Endothelial cell (in vitro differentiated cells): ENCODE results near the gene TRABD2B. TPM values are rescaled to one million over a fixed set of nuclear protein-coding genes. Genes with fewer than 3 reads are reported as not detected.

Experiments used
- DNase-seq: peaks from one replicate; pipeline ENCODE4 v3.0.0; 2021; ENCODE audit warnings: low spot score
- H3K27ac Mint-ChIP-seq: one replicate; pipeline ENCODE4 v1.8.0; 2021; ENCODE audit warnings: mixed read lengths, inconsistent platforms; ENCODE audit not compliant: unreplicated experiment
- H3K27me3 Mint-ChIP-seq: one replicate; pipeline ENCODE4 v1.8.0; 2021; ENCODE audit warnings: mild to moderate bottlenecking, moderate library complexity, mixed read lengths, inconsistent platforms; ENCODE audit not compliant: unreplicated experiment
- H3K36me3 Mint-ChIP-seq: one replicate; pipeline ENCODE4 v1.8.0; 2021; ENCODE audit warnings: mild to moderate bottlenecking, low read depth, mixed read lengths, inconsistent platforms; ENCODE audit not compliant: unreplicated experiment
- H3K4me1 Mint-ChIP-seq: one replicate; pipeline ENCODE4 v1.8.0; 2021; ENCODE audit warnings: mild to moderate bottlenecking, mixed read lengths, inconsistent platforms; ENCODE audit not compliant: unreplicated experiment
- H3K4me3 Mint-ChIP-seq: one replicate; pipeline ENCODE4 v1.8.0; 2021; ENCODE audit warnings: mild to moderate bottlenecking, mixed read lengths, inconsistent platforms; ENCODE audit not compliant: unreplicated experiment
- H3K9me3 Mint-ChIP-seq: one replicate; pipeline ENCODE4 v1.8.0; 2021; ENCODE audit warnings: mixed read lengths, inconsistent platforms; ENCODE audit not compliant: unreplicated experiment
- CTCF ChIP-seq: fragments of 200-600 bp; sonication (generic); IDR thresholded peaks from one replicate; pipeline ENCODE4 v1.5.0; 2021; ENCODE audit warnings: antibody characterized with exemption; ENCODE audit not compliant: unreplicated experiment
- long read RNA-seq: library from polyadenylated mRNA; unstranded; transcript quantifications from one replicate; pipeline ENCODE4 v2.0.0, GENCODE V29; 2020; ENCODE audit not compliant: unreplicated experiment
- total RNA-seq: library from RNA; stranded (reverse); fragmentation: NEBNext Ultra II Directional; extraction: Animal tissue kit (Norgen Biotek cat#: 25700); gene quantifications from one replicate; pipeline ENCODE4 v1.2.1, GENCODE V29; 2021; ENCODE audit not compliant: unreplicated experiment

TRABD2B gene
- total RNA-seq: 1.0 TPM
- long read RNA-seq: 0 reads

DNA sequence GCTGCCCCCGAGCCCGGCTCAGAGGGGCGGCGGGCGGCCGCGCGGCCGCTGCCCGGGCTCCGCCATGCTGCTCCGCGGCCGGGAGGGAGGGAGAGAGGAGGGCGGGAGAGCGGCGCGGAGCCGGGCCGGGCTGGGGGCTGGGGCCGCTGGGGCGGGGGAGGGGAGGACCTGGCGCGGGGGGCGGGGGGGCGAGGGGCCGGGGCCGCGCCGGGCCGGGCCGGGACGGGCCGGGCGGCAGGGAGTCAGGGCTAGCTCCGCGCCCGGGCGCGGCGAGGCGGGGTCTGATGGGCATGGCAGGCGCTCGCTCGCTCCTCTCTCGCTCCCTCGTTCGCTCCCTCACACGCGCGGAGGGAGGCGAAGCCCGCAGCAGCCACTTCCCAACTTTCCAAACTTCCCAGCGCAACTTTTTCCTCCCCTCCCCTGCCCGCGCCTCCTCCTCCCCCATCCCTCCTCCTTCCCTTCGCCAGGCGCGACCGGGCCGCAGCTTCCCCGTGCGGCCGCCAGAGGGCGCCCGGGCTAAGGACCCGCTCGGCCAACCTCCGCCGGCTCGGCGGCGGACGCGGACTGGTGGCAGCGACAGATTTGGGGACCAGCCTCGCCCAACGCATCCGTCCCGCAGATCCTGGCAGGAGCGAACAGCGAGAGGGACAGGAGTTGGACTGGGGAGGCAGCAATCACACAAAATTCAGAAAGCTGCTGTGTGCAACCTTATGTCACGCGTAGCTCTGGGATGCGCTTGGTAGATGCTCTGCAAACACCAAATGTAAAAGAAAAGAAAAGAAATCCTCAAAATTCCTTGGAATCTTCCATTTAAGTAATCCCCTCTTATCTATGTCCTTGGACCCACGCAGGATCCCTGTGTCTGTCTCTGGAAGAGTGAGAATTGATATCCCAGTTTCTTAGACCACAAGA, at the start of gene TRABD2B:
Gene TRABD2B (minus strand): TSS at position 97 of the 912 bp plus-strand sequence.
- H3K36me3 Mint-ChIP-seq: no peaks in the 10 kb centered on the region

DNA sequence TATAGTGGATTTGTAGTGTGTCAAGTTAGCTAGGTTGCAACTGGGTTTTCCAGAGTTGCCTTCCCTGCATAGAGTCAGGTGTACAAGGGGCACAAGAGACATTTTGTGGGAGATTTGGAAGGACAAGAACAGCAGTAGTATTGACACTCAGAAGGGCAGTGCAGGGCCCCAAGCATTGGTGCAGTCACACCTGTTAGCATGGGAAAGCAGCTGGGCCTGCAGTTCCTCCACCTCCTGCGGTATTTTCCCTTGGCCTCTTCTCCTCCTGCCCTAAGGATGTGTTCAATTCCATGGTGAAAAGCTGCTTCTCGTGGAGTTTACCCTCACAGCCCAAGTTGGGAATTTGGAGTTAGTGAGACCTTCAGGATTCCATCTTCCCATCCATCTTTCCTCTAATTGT, 47.1 kb upstream of the TRABD2B start:
- Mint-ChIP-seq H3K9me3 (no peaks in the 10 kb centered on the region), H3K4me3 (no peak overlapping the region), H3K27ac (no peak overlapping the region), H3K36me3 (no peaks in the 10 kb centered on the region), H3K4me1 (peaks cover 13% of the 10 kb centered on the region), H3K27me3 (peaks cover 7% of the 10 kb centered on the region)
- DNase-seq: no peak
- no peak for TF ChIP-seq CTCF

More for the DNA sequence above, at the start of gene TRABD2B:
- Mint-ChIP-seq H3K27ac (peak within 1 kb of the TSS; percentile 48), H3K4me1 (peaks cover 7% of the 10 kb centered on the region), H3K9me3 (no peaks in the 10 kb centered on the region), H3K4me3 (peak within 1 kb of the TSS; percentile 90), H3K27me3 (peaks cover 15% of the 10 kb centered on the region)
- peak; percentile 92 for TF ChIP-seq CTCF
- peak; percentile 92 for DNase-seq

DNA sequence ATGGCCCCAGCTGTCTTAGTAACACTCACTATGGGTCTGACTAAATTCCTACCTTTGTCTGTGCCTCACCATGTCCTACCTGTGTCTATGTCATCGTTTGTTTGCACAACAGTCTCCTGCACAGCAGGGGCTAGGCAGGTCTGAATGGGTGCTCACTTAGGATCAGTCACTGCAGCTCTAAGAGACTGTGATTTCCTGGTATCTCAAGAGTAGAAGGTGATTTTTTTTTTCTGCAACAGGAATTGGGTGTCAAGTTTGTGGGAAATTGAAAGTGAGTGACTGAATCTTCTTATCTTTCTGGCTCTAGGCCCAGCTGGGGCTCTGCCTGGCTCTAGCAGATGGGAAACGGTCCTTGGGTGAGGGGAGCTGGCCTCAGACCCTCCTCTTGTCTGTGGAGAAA, 46.4 kb upstream of the TRABD2B start:
- no peak overlapping the region for H3K27ac Mint-ChIP-seq
- H3K4me1 Mint-ChIP-seq: peaks cover 18% of the 10 kb centered on the region
- DNase-seq: no peak
- no peak overlapping the region for H3K4me3 Mint-ChIP-seq
- peaks cover 6% of the 10 kb centered on the region for H3K27me3 Mint-ChIP-seq
- H3K36me3 Mint-ChIP-seq: no peaks in the 10 kb centered on the region
- no peak for TF ChIP-seq CTCF
- H3K9me3 Mint-ChIP-seq: no peaks in the 10 kb centered on the region

DNA sequence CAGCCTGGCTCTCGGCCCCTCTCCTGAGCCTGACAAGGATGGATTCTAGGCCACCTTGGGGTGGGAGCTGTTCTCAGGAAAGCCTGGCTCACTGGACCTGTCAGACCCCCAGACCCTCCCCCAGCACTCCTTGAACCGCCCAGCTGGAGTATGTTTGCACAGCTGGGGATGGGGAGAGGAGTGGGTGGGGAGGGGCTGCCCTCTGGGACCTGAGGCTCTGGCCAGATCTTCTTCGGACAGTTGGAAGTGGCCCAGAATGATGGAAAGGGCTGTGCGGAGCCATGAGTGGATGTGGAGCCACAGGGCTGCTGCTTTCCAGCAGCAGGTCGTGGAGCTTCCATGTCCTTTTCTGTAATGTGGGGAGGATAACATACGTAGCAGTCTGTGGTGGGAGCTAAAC, 43.0 kb upstream of the TRABD2B start:
- Mint-ChIP-seq H3K27me3 (peaks cover 7% of the 10 kb centered on the region), H3K9me3 (no peaks in the 10 kb centered on the region), H3K4me1 (peaks cover 18% of the 10 kb centered on the region)

More for the DNA sequence above, 43.0 kb upstream of the TRABD2B start:
- no peak overlapping the region for H3K4me3 Mint-ChIP-seq
- H3K27ac Mint-ChIP-seq: no peak overlapping the region
- H3K36me3 Mint-ChIP-seq: no peaks in the 10 kb centered on the region
- TF ChIP-seq CTCF: no peak
- DNase-seq: no peak
